CD4-positive, CD25-positive, alpha-beta regulatory T cell (primary cell): ENCODE data around the gene PARP14. TPM values are rescaled to one million over a fixed set of nuclear protein-coding genes. Genes with fewer than 3 reads are reported as not detected.

Source experiments
- ATAC-seq, 2 donors: fragments of 150-1000 bp; cut with Tn5 transposase; one replicate each; pipeline ENCODE4 v1.10.0; 2021; ENCODE audit warnings: low read depth in 2 of 2, moderate number of reproducible peaks in 2 of 2, moderate library complexity in 1 of 2
- DNase-seq, 3 donors: peaks; one replicate each; pipeline versions ENCODE4 v3.0.0 to v3.0.0-alpha.2; 2012 to 2022; ENCODE audit warnings: mixed read lengths in 1 of 3
- H3K27ac ChIP-seq: one replicate; pipeline ENCODE4 v1.7.0; 2013; ENCODE audit warnings: mild to moderate bottlenecking, low read length; ENCODE audit not compliant: insufficient read depth, poor library complexity, severe bottlenecking
- H3K27me3 ChIP-seq: one replicate; pipeline ENCODE4 v1.7.0; 2013; ENCODE audit warnings: low read length; ENCODE audit not compliant: control insufficient read depth, insufficient read depth
- H3K36me3 ChIP-seq: one replicate; pipeline ENCODE4 v1.7.0; 2013; ENCODE audit warnings: mild to moderate bottlenecking, low read length, moderate library complexity; ENCODE audit not compliant: control insufficient read depth, insufficient read depth
- H3K4me1 ChIP-seq: 2 replicates; pipeline ENCODE4 v1.7.0; 2013; ENCODE audit warnings: mild to moderate bottlenecking, low read length; ENCODE audit not compliant: insufficient read depth, control insufficient read depth, poor library complexity, severe bottlenecking
- H3K4me3 ChIP-seq: one replicate; pipeline ENCODE4 v1.7.0; 2013; ENCODE audit warnings: low read depth, mild to moderate bottlenecking, low read length, moderate library complexity
- H3K9me3 ChIP-seq, 2 experiments: 1 replicate in 1 of 2; 2 replicates in 1 of 2; pipeline ENCODE4 v1.7.0; 2013; ENCODE audit warnings: low read length in 2 of 2, mild to moderate bottlenecking in 1 of 2, moderate library complexity in 1 of 2; ENCODE audit not compliant: control insufficient read depth in 2 of 2
- H3K27ac Mint-ChIP-seq, 3 donors: one replicate each; pipeline ENCODE4 v1.8.0; 2020 to 2022; ENCODE audit warnings: mild to moderate bottlenecking in 3 of 3, mixed read lengths in 3 of 3, moderate library complexity in 2 of 3
- H3K27me3 Mint-ChIP-seq: one replicate; pipeline ENCODE4 v1.8.0; 2022; ENCODE audit warnings: mild to moderate bottlenecking, mixed read lengths
- H3K36me3 Mint-ChIP-seq: one replicate; pipeline ENCODE4 v1.8.0; 2020; ENCODE audit warnings: mixed read lengths
- H3K4me1 Mint-ChIP-seq, 4 donors: one replicate each; pipeline ENCODE4 v1.8.0; 2020 to 2022; ENCODE audit warnings: mixed read lengths in 4 of 4, mild to moderate bottlenecking in 1 of 4
- H3K4me3 Mint-ChIP-seq, 4 donors: one replicate each; pipeline ENCODE4 v1.8.0; 2020 to 2022; ENCODE audit warnings: mild to moderate bottlenecking in 4 of 4, mixed read lengths in 4 of 4, moderate library complexity in 3 of 4
- H3K9me3 Mint-ChIP-seq, 7 donors: one replicate each; pipeline ENCODE4 v1.8.0; 2020 to 2022; ENCODE audit warnings: mixed read lengths in 7 of 7, mild to moderate bottlenecking in 3 of 7, moderate library complexity in 2 of 7
- polyA plus RNA-seq, 4 donors: library from polyadenylated mRNA; unstranded; fragments of 300-500 nt; fragmentation: Illumina TruSeq; gene quantifications; one replicate each; pipeline ENCODE4 v1.2.3, GENCODE V29; 2021
- total RNA-seq: library from RNA; stranded (reverse); gene quantifications from one replicate; pipeline ENCODE4 v1.2.3, GENCODE V29; 2022

The PARP14 gene
- total and polyA plus RNA-seq, 5 donors from 2014 or later: 14.2 to 89.7 (median 19.5) TPM

- peaks cover 6% of the 10 kb centered on the region for H3K36me3 ChIP-seq
- Mint-ChIP-seq H3K9me3 (no peaks in the 10 kb centered on the region), H3K4me3 (no peak overlapping the region), H3K27me3 (no peaks in the 10 kb centered on the region), H3K4me1 (peaks cover 0 to 9% (median 2%) of the 10 kb centered on the region in 4 donors), H3K27ac (no peak overlapping the region), H3K36me3 (peaks cover 12% of the 10 kb centered on the region)
- ATAC-seq (no peak), DNase-seq (no peak)
- no peaks in the 10 kb centered on the region for H3K9me3 ChIP-seq
- no peak overlapping the region for H3K4me3 ChIP-seq
- no peak overlapping the region for H3K27ac ChIP-seq
- H3K4me1 ChIP-seq: no peaks in the 10 kb centered on the region
- no peaks in the 10 kb centered on the region for H3K27me3 ChIP-seq
These were observed 96.2 kb downstream of the PARP14 start for GRCh38 chr3:122776675-122777468.

- Histone ChIP-seq H3K36me3 (peaks cover 6% of the 10 kb centered on the region), H3K4me3 (no peak overlapping the region), H3K27ac (no peak overlapping the region), H3K9me3 (no peaks in the 10 kb centered on the region), H3K4me1 (no peaks in the 10 kb centered on the region), H3K27me3 (no peaks in the 10 kb centered on the region)
- Mint-ChIP-seq H3K27ac (no peak overlapping the region), H3K36me3 (peaks cover 12% of the 10 kb centered on the region), H3K4me3 (no peak overlapping the region), H3K4me1 (peaks cover 0 to 9% (median 2%) of the 10 kb centered on the region in 4 donors), H3K9me3 (no peaks in the 10 kb centered on the region), H3K27me3 (no peaks in the 10 kb centered on the region)
- DNase-seq: no peak
- no peak for ATAC-seq
These were observed 96.9 kb downstream of the PARP14 start for GRCh38 chr3:122777563-122777962.

Other genes with a start within 250 kb of the PARP14 start
- 57.8 TPM for gene KPNA1, start 165.9 kb upstream of the PARP14 start, total RNA-seq
- 10 to 100 TPM; 41.4 to 50.0 (median 43.8) TPM for gene KPNA1, start 165.9 kb upstream of the PARP14 start, polyA plus RNA-seq
- gene PARP9, start 116.5 kb upstream of the PARP14 start, total RNA-seq: 47.6 TPM
- 10 to 100 TPM; 24.2 to 41.9 (median 37.5) TPM for gene PARP9, start 116.5 kb upstream of the PARP14 start, polyA plus RNA-seq
- 48.0 TPM for gene DTX3L, start 116.5 kb upstream of the PARP14 start, total RNA-seq
- 10 to 100 TPM; 25.9 to 32.8 (median 29.2) TPM for gene DTX3L, start 116.5 kb upstream of the PARP14 start, polyA plus RNA-seq
- gene PARP15, start 103.2 kb upstream of the PARP14 start, total RNA-seq: 87.0 TPM
- 10 to 100 TPM in 1 of 4 donors, 1 to 10 TPM in 3; 5.2 to 10.7 (median 7.6) TPM for gene PARP15, start 103.2 kb upstream of the PARP14 start, polyA plus RNA-seq
- 25.8 TPM for gene HSPBAP1, start 113.0 kb downstream of the PARP14 start, total RNA-seq
- 10 to 100 TPM in 2 of 4 donors, 1 to 10 TPM in 2; 8.7 to 13.6 (median 10.3) TPM for gene HSPBAP1, start 113.0 kb downstream of the PARP14 start, polyA plus RNA-seq
- gene SLC49A4, start 114.2 kb downstream of the PARP14 start, total RNA-seq: 6.3 TPM
- gene SLC49A4, start 114.2 kb downstream of the PARP14 start, polyA plus RNA-seq: 1 to 10 TPM; 2.3 to 3.3 (median 3.2) TPM